Hypothalamus (tissue), 51 donors: ENCODE measurements around the gene HDHD5.

Experiments
- DNase-seq, 51 donors: peaks; one replicate each; lab custom pipeline; 2025; lab: John Stamatoyannopoulos, UW

HDHD5 gene

DNA sequence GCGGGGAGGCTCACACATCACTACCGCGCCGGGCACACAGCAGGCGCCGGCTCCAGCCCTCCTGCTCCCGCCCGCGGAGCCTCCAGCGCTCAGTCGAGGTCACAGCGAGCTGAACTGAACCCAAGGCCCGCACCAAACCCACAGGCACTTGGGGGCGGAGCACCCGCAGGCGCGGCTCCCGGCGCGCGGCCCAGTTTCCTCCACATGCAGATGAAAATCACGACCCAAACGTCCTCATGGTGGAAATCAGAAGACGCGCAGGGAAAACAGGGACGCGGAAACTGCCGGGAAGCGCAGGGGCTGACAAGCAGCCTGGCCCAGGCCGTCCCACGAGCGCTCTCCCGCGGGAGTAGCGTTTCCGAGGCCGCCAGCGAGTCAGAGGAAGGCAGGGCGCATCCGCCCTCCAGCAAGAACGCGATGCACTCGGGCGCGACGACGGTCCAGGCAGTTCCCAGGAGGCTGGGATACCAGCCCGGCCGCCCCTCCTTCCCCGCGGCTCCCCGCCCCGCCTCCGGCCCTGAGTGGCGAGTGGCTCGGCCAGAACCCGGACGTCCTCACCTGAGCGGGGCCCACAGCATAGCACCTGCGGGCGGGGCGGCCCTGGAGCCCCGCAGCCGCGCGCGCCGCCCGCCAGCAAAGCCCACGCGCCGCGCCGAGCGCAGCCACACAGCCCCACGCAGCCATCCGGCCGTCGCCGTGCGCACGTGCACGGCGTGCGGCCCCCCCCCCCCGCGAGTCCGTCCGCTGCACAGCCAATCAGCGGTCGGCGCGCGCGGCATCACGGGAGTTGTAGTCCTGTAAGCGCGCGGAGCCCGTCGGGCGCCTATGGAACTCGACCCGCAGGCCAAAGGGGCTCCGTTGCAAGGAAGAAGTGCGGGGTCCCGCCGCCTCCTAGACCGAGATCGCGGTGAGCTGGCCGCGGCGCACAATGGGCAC is at the start of gene HDHD5:
Gene HDHD5 (minus strand): TSS at position 710 of the 936 bp plus-strand sequence. CDS start 26 bp downstream, at position 684.
- peak; percentile 36 to 94 (median 85) for DNase-seq

DNA sequence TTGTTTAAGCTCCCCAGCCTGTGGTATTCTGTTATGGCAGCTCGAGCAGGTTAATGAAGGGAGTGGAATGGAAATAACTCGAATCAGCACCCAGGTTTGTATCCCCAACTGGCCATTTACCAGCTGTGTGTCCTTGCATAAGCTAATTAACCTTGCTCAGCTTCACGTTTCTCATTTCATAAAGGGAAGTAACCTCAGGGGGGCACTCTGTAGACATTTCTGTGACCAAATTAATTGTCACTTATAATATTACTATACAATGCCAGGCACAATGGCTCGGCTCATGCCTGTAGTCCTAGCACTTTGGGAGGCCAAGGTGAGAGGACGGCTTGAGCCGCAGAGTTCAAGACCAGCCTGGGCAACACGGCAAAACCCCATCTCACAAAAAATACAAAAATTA is 46.4 kb upstream of the HDHD5 start:
- DNase-seq = no peak

DNA sequence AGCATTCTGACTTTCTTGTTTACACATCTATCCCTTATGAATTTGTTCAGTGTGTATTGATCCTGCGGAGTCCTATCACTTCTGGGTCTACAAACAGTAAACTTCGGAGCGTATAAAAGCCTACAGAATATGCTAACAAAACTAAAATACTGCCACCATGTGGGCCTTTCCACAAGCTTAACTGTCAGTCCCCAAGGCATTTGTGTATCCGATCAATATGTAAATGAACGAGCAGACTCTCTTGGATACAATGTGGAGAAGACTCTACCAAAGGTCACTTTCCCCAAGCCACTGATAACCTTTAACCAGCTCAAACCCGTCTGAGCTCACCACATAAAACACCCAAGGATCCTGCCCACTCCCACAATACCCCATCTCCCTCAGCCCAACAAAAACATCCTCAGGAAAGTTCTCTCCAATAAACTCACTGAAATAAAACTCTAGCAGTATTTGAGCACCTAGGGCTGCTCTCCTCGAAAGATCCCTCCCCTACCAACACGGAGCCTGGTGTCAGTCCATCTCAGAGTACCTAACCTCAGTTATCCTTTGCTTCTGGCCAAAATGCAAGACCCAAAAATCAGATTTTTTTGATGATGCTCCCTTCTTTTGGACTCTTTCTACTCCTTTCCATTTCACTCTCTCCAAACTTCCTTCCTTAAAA is 42.3 kb upstream of the HDHD5 start:
- no peak for DNase-seq

DNA sequence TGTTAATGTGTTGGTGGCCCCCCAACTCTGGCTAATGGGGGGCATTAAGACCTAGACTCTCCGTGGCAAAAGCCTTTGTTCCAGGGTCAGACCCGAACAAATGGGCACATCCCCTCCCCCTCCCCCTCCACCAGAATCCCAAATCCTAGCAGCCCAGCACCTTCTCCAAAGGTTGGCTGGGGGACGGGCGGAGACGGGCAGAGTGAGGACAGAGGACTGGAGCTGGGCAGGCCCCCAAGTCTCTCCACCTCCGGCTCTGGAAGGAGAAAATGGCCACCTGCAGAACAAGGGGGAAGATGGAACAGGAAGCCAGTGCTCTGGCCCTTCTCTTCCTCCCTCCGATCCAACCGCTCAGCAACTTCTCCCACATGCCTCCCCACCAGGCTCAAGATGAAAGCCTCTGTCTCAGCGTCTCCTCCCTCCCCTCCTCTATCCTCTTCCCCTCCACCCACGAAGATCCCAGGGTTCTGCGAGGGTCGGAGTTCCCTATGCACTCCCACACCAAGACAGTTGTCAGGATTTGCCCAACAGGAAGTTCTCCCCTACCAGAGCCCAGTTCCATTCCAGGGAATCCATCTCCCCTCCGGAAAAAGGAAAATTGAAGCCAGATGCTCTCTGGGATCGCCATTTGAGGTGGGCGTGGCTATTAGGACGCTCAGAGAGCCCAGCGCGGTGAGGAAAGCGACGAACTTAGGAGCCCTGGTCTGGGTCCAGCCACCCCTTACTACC is 40.1 kb upstream of the HDHD5 start:
- DNase-seq = peak in 18 of 51 donors; percentile 4 to 48 (median 24)

DNA sequence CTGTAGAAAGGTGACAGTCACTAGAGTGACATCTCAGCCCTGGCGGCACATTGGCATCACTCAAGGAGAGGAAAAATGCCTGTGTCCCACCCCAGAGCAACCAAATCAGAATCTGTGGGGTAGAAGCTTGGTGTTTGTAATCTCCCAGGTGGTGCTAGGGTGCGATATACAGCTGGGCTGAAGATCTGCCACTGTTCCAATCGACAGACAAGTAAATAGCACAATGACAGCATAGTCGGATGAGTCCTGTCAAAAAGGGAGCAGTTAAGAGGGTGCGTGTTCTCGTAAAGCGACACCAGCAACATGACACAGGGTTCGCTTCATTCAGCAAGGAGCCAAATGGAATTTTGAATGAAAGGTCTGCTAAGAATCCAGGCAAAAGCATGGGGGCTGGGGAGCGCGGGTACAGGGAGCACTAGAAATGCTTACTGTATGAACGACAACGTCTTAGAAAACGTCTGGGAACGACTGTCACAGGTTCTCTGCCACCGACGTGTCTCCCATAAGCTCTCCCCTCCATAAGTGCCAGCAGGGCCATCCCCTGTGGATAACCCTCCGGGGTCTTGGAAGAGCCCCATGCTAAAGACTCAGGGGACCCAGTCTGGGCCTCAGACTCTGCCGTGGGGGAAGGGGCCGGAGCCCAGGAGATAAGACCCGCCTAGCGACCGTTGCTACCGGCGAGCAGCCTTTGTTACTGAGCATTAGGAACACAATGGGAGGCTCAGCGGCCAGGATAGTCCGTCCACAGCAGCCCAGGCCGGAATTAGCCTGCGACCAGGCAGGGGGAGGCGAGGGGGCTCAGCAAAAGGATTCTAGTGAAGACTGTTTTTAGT is 39.3 kb upstream of the HDHD5 start:
- peak in 18 of 51 donors; percentile 5 to 48 (median 20) for DNase-seq

DNA sequence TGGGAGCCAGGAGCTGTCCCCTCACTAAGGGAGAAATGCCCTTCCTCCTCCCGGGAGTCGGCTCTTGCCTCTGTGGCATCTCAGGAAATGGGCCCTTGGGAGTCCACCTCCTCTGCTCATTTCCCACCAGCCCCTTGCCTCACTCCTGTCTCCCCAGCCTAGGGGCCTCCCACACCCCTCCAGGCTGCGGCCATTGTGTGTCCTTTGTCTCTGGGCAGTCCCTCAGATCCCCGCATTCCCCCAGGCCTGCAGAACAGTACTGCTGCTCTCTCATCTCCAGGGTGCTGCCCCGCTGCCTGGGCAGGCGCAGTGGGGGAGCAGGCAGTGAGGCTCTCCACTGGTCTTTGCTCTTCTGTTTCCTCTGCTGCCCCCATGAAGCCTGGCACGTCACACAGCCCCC is 35.1 kb upstream of the HDHD5 start:
- DNase-seq = no peak

DNA sequence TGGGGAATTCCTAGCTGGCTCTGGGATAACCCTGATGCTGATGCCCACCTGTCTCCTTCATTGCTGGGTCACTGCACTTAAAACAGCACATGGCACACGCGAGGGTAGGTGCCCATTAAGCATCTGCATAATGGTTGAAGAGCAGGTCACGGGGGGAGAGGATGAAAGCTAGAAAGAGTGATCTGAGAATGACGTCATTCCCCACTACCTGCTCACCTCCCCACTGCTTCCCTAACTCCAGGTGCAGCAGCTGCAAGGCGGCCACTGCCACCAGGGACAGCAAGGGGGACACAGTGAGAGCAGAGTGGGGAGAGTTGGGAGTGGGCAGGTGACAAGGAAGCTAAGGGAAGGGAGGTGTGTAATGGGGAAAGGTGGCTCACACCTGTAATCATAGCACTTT is 33.1 kb upstream of the HDHD5 start:
- DNase-seq = no peak

DNA sequence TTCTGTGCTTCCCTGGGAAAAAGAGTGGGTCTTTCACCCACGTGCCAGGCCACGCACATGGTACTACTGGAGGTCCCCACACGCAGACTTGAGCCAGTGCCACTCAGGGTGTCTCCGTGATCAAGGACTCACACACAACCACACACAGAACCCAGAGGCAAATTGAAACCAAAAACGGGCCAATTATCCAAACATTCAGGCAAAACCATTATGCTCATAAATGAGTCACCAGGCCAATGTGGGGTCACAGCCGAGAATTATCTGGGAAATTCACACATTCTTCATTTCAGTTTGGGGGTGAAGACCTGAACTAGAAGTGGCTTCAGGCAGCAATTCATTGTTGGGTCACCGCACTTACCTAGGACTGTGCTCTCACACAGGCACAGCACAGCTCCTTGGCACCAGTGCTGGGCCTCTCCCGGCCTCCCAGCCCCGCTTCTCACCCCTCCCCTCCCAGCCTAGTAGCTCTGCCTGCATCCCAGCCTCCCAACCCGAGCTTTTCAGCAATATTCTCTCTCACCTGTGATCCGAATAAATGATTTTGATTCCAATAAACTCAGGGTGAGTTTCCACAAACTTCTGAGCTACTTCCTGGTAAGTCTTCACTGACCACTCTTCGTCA is 32.2 kb upstream of the HDHD5 start:
- no peak for DNase-seq

DNA sequence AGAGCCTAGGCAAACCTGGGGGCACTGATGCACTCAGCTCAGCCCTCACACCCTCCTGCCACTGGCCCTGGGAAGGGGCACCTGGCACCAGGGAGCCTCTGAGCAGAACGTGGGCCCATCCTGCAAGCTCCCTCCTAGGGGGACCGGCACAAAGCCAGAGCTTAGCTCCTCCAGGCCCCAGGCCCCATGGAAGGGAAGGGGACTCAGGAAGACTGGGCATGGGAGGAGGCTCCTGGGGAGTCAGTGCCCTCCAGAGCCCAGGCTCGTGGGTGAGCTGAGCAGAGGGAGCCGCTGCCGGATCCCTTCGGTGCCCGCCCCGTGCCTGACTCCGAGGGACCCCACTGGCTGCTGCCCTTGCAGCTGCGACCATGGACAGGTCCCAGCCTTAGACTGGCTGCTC is 31.6 kb upstream of the HDHD5 start:
- no peak for DNase-seq

DNA sequence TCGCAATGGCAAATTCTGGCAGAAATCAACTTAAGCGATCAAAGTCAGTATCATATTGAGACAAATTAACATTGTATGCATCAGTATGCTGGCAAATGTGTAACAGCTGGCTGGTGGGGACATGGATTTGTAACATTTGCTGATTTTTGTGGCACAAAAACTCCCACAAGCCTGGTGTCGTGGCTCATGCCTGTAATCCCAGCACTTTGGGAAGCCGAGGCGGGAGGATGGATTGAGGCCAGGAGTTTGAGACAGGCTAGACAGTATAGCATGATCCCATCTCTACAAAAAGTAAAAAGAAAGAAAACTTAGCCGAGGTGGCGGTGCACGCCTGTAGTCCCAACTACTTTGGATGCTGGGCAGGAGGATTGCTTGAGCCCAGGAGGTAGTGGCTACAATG is 17.6 kb upstream of the HDHD5 start:
- DNase-seq = peak in 1 of 51 donors; percentile 10

DNA sequence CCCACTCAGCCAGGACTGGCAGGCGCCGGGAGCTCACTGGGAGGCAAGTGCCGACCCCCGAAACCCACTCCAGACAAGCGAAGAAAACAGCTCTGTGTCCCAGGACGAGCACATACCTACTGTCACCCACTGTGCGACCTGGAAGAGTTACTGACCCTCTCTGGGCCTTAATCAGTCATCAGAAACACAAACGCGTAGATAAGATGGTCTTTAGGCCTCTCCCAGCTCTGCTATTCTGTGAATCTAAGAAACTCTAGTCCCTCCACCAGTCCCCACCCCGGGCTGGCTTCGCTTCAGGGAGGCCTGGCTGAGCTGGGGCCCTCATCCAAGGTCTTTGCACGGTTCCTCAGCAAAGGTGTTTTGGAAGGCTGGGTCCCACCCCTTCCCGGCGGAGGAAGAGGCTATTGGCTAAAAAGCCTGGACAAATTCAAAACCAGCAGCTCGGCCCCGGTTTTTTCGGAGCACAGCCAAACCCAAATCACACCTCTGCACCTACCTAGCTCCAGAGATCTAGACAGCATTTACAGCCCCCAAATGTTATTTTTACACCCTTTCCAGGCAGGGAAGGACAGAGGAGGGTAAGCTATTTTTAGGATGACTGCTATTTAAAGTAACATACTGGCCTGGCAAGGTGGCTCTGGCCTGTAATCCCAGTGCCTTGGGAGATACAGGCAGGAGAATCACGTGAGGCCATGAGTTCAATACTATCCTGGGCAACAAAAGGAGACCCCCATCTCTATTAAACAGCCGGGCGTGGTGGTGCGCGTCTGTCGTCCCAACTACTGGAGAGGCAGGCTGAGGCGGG is 13.2 kb upstream of the HDHD5 start:
- DNase-seq = peak in 20 of 51 donors; percentile 6 to 57 (median 27)

DNA sequence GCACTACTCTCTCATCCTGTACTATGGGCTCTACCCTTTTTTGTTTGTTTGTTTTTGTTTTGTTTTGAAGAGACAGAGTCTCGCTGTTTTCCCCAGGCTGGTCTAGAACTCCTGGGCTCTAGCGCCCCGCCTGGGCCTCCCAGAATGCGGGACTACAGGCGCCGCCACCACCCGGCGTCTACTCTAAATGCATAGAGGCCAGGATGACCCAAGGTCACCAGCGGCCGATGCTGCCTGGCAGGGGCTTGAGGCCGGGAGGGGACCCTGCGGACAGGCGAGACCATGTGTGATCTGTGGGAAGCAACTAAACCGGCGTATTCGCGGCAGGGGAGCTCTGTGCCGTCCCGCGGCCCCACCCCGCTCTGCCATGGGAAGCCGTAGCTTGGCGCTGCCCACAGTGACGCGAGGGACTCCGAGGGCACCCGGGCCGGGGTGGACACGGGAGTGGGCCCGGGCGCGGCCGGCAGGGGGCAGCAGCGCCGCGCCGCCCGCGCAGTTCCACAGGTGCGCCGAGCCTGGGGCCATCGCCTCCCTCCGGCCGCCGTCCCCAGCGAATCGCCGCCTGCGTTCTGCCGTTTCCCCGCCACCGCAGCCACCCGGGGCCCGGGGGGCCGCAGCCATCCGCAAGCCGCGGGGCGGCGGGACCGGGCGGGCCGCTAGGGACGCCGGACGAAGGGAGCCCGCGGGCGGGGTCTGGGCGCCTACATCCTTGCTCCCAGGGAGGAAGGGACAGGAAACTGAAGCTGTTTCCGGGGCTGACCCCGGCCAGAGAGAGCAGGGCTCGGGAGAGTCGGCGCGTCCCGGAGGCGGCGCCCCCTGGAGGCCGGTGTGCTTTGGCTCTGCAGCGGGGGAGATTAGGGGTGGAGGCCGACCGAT is 12.3 kb upstream of the HDHD5 start:
- DNase-seq = peak; percentile 64 to 99 (median 89)

DNA sequence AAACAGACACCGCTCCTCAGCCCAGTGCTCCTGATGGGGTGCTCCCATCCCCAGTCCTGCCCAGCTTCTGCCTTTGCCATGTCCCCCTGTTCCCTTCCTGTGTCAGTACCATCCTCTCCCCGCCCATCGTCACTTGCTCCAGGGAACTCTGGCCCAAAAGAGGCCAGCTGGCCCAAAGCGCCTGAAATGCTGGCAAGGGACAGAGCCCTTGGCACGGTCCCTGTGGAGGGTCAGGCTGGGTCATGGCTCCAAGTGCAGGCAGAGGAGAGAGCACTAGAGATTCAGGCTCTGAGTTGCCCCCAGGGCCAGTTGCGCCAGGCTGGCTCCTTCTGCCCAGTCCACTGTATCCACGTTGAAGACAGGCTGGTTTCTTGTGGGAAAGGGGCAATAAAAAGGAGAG is 8.4 kb upstream of the HDHD5 start:
- peak in 35 of 51 donors; percentile 2 to 63 (median 31) for DNase-seq

DNA sequence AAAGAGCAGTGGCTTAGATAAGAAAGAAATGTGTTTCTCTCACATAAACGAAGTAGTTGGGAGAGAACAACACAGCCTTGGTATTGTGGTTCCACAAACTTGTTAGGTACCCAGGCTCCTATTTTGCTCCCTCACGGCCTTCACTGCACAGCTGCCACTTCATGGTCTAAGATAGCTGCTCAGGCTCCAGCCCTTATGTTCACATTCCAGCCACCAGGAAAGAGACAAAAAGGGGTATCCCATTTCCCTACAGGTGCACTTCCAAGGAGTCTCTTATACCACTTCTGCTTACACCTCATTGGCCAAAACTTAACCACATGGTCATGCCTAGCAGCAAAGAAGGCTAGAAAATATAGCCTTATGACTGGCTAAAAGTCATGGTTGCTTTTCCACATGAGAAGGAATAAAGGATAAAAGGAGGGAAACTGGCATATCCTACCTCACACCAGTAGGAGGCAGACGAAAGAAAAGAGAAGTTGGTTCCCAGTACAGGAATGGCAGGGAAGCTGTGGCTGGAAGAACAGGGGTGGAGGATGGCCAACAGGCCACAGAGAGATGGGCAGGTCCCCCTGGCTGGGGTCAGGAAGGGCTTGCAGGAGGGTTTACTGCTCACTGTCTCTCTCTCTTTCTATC is 5.4 kb upstream of the HDHD5 start:
- no peak for DNase-seq

DNA sequence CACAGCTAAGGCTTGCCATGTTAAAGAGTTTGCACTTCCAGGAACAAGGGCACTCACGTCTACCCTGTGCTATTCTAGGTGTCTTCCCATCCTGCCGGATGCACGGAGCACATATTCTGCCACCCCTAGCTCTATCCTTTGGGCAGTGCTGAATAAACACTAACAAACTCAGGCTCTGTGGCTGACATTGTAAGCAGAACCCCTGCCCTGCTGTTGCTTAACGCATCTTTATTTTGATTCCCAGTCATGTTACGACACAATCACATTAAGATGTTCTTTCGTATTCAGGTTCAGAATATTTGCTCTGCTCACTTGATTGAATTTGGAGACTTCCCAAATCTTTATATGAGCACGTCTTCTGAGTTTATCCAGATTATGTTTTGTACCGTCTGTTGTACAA is 3.7 kb upstream of the HDHD5 start:
- DNase-seq = no peak

DNA sequence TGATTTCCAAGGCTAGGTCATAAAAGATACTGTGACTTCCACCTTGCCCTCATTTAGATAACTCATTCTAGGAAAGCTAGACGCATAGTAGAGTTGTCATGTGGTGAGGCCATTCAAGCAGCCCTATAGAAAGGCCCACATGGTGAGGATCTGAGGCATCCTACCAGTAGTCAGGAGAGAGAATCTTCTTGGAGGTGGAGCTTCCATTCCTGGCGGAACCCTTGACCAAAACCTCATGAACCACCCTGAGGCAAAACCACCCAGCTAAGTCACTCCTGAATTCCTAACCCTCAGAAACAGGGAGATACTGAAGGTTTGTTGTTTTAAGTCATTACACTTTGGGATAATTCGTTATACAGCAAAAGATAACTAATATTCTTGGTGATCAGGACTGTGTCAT is 2.9 kb upstream of the HDHD5 start:
- no peak for DNase-seq

DNA sequence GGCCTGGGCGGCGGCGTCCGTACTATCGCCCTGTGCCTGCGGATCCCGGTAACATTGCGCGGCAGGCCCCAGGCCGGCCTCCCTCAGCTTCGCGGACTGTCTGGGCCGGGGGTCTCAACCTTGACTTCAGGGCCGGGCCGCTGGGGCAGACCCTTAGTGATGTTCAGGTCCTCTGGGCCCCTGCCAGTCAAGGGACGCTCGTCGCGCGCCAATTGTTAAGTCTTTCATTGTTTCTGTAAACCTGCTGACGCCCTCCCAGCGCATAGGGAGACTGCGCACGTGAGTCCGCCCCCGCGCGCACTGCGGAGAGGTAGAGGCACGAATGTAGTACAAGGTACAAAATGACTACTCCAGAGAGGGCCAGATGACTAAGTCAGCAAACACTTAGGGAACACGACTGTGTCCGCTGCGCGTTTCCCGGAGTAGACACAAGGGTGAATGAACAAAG is 451 bp upstream of the HDHD5 start:
- DNase-seq = peak in 35 of 51 donors; percentile 8 to 89 (median 55)
